Occipital lobe (tissue), 2 donors: ENCODE measurements around the gene L3MBTL4. TPM values are rescaled to one million over a fixed set of nuclear protein-coding genes. Genes with fewer than 3 reads are reported as not detected.

Experiments
- DNase-seq: peaks from one replicate; lab custom pipeline; 2025; lab: John Stamatoyannopoulos, UW
- total RNA-seq: library from RNA; depleted of rRNA; stranded (reverse); fragments of >200 nt; gene quantifications from one replicate; pipeline ENCODE4 v1.2.3, GENCODE V29; 2014

The L3MBTL4 gene
- total RNA-seq, 1 donor from 2014 or later, result 20.4 TPM

- DNase-seq, result no peak
These were observed 447.7 kb downstream of the L3MBTL4 start for GRCh38 chr18:5967007-5967406.

- DNase-seq, result no peak
These were observed 448.2 kb downstream of the L3MBTL4 start for GRCh38 chr18:5966514-5966913.

GRCh38 chr18:5964996-5965395 lies 449.7 kb downstream of the L3MBTL4 start:
- DNase-seq, result no peak

GRCh38 chr18:5964596-5964995 lies 450.1 kb downstream of the L3MBTL4 start:
- no peak for DNase-seq

GRCh38 chr18:5964108-5964507 lies 450.6 kb downstream of the L3MBTL4 start:
- no peak for DNase-seq

- no peak for DNase-seq
These were observed 451.4 kb downstream of the L3MBTL4 start for GRCh38 chr18:5963267-5963666.

- DNase-seq, result no peak
These were observed 452.3 kb downstream of the L3MBTL4 start for GRCh38 chr18:5962362-5962761.

- DNase-seq, result no peak
These were observed 452.9 kb downstream of the L3MBTL4 start for GRCh38 chr18:5961828-5962150.

- no peak for DNase-seq
These were observed 453.4 kb downstream of the L3MBTL4 start for GRCh38 chr18:5961097-5961827.

- no peak for DNase-seq
These were observed 455.9 kb downstream of the L3MBTL4 start for GRCh38 chr18:5958822-5959221.

- no peak for DNase-seq
These were observed 458.9 kb downstream of the L3MBTL4 start for GRCh38 chr18:5955861-5956260.

- DNase-seq, result no peak
These were observed 463.1 kb downstream of the L3MBTL4 start for GRCh38 chr18:5951515-5952091.

- no peak for DNase-seq
These were observed 465.9 kb downstream of the L3MBTL4 start for GRCh38 chr18:5948781-5949180.

- no peak for DNase-seq
These were observed 466.5 kb downstream of the L3MBTL4 start for GRCh38 chr18:5948237-5948636.

- no peak for DNase-seq
These were observed 470.3 kb downstream of the L3MBTL4 start for GRCh38 chr18:5944448-5944847.

GRCh38 chr18:5943514-5943913 lies 471.2 kb downstream of the L3MBTL4 start:
- DNase-seq, result no peak

GRCh38 chr18:5942591-5942990 lies 472.1 kb downstream of the L3MBTL4 start:
- DNase-seq, result no peak

- DNase-seq, result no peak
These were observed 472.8 kb downstream of the L3MBTL4 start for GRCh38 chr18:5941890-5942289.

GRCh38 chr18:5939801-5940667 lies 474.7 kb downstream of the L3MBTL4 start:
- no peak for DNase-seq

GRCh38 chr18:5937795-5938194 lies 476.9 kb downstream of the L3MBTL4 start:
- no peak for DNase-seq

- no peak for DNase-seq
These were observed 477.6 kb downstream of the L3MBTL4 start for GRCh38 chr18:5937121-5937520.

- DNase-seq, result no peak
These were observed 483.9 kb downstream of the L3MBTL4 start for GRCh38 chr18:5930789-5931188.
